ENCODE data around the gene CCDC167. TPM values are rescaled to one million over a fixed set of nuclear protein-coding genes. Genes with fewer than 3 reads are reported as not detected.

CCDC167 gene
- total RNA-seq, 1 donor from 2014 or later: 82.7 TPM

DNA sequence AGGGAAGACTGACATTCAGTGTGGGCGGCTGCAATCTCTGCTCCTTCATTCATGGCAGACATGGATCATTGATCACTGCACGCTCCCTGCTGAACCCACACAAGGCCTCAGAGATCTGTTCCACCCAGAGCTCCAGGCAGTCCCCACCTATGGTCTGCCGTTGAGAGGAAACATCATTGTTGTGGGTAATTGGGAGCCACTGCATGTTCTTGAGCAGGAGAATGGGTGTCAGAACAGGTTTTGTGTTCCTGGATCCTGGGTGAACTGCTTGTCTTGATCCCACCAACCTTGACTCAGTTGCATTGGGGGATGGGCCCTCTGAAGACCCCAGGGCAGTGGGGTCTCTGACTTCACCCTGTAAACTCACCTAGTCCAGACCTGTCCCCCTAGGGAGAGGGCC lies 23.1 kb upstream of the CCDC167 start:
- H3K4me3 ChIP-seq (ENCODE audit: low read depth, low read length): no peak overlapping the region
- no peaks in the 10 kb centered on the region for H3K36me3 ChIP-seq (ENCODE audit: control insufficient read depth, insufficient read depth, low read length)
- no peak for DNase-seq (ENCODE audit: low read depth)
- peaks cover 11% of the 10 kb centered on the region for H3K27me3 ChIP-seq (ENCODE audit: control insufficient read depth, insufficient read depth, low read length)
- TF ChIP-seq, protein P1, sequence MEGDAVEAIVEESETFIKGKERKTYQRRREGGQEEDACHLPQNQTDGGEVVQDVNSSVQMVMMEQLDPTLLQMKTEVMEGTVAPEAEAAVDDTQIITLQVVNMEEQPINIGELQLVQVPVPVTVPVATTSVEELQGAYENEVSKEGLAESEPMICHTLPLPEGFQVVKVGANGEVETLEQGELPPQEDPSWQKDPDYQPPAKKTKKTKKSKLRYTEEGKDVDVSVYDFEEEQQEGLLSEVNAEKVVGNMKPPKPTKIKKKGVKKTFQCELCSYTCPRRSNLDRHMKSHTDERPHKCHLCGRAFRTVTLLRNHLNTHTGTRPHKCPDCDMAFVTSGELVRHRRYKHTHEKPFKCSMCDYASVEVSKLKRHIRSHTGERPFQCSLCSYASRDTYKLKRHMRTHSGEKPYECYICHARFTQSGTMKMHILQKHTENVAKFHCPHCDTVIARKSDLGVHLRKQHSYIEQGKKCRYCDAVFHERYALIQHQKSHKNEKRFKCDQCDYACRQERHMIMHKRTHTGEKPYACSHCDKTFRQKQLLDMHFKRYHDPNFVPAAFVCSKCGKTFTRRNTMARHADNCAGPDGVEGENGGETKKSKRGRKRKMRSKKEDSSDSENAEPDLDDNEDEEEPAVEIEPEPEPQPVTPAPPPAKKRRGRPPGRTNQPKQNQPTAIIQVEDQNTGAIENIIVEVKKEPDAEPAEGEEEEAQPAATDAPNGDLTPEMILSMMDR (IDR thresholded peaks at IDR 0.05; ENCODE audit: insufficient read depth, low read length, poor library complexity, severe bottlenecking): no peak

DNA sequence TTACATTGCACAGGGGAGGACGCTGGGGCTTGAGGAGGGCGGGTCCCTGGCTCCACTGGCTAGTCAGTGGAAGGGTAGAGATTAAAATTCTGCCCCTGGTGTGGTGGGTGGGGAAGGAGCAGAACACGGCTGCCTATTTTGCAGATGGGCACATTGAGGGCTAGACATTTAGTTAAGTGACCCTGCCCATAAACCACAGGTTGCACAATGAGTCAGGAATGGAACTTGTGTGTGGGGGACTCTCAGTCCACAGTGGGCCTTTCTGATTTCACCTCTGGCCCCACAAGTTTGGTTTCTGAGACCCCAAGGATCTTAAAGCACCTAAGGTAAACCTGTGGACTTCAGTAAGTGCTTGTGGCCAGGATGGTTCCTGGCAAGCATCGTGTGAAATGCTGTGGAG lies 22.0 kb upstream of the CCDC167 start:
- Histone ChIP-seq H3K4me3 (ENCODE audit: low read depth, low read length) (no peak overlapping the region), H3K27me3 (ENCODE audit: control insufficient read depth, insufficient read depth, low read length) (peaks cover 3% of the 10 kb centered on the region), H3K36me3 (ENCODE audit: control insufficient read depth, insufficient read depth, low read length) (no peaks in the 10 kb centered on the region)
- TF ChIP-seq, protein P1 (IDR thresholded peaks at IDR 0.05; ENCODE audit: insufficient read depth, low read length, poor library complexity, severe bottlenecking): no peak
- no peak for DNase-seq (ENCODE audit: low read depth)

DNA sequence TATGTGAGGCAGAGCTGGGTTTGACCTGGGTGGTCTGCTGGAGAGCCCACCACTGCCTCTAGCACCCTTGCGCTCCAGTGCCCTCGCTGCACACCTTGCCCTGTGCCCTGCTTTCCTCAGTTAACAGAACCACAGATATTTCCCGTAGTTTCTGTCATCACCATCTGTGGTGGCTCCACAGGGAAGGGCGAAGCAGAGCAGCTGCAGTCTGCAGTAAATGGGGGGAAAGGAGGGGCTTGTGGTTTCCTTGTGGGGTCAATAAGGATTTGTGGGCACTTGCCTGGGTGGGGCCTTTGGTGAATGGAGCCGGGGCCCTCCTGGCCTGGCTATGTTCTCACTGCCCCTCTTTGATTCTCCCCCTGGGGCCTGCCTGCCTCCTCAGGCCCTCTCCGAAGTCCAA lies 21.2 kb upstream of the CCDC167 start:
- H3K27me3 ChIP-seq (ENCODE audit: control insufficient read depth, insufficient read depth, low read length): peaks cover 3% of the 10 kb centered on the region
- TF ChIP-seq, protein P1 (IDR thresholded peaks at IDR 0.05; ENCODE audit: insufficient read depth, low read length, poor library complexity, severe bottlenecking): no peak
- no peaks in the 10 kb centered on the region for H3K36me3 ChIP-seq (ENCODE audit: control insufficient read depth, insufficient read depth, low read length)
- no peak overlapping the region for H3K4me3 ChIP-seq (ENCODE audit: low read depth, low read length)
- DNase-seq (ENCODE audit: low read depth): no peak

DNA sequence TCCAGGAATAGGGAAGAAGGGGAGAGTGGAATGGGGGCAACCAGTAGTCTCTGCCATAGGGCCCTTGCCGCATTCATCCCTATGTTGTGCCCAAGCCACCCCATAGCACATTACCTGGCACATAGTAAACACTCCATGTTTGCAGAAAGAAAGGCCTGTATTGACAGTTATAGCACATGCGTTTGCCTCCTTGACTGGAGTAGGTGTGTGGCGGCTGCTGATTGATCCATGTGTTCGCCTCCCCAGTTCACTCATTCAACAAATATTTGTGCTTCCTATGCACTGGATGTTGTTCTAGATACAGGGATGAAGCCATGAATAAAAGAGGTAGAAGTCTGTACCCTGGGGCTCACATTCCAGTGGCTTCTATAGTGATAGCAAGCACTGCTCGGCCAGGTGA lies 19.8 kb upstream of the CCDC167 start:
- TF ChIP-seq, protein P1 (IDR thresholded peaks at IDR 0.05; ENCODE audit: insufficient read depth, low read length, poor library complexity, severe bottlenecking): no peak
- peaks cover 3% of the 10 kb centered on the region for H3K27me3 ChIP-seq (ENCODE audit: control insufficient read depth, insufficient read depth, low read length)
- no peak for DNase-seq (ENCODE audit: low read depth)

DNA sequence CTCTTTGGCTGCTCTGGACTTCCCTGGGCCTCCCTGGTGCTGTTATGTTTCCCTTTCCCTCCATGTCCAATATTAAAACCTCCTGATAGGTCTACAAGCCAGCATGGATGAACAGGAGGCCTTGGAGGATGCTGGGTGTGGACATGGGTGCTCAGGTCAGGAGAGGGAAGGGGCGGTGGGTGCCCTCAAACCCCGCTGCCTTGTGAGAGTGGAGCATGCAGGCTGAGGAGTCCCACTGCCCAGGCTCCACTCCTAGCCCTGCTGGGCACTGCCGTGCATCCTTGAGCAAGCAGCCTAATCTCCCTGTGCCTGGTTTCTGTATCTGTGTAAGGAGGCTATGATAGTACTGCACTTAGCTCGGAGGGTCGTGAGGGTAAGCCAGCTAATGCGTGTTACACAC lies 18.4 kb upstream of the CCDC167 start:
- TF ChIP-seq, protein P1 (IDR thresholded peaks at IDR 0.05; ENCODE audit: insufficient read depth, low read length, poor library complexity, severe bottlenecking): no peak
- DNase-seq (ENCODE audit: low read depth): no peak
- Histone ChIP-seq H3K36me3 (ENCODE audit: control insufficient read depth, insufficient read depth, low read length) (no peaks in the 10 kb centered on the region), H3K4me3 (ENCODE audit: low read depth, low read length) (no peak overlapping the region), H3K27me3 (ENCODE audit: control insufficient read depth, insufficient read depth, low read length) (peaks cover 6% of the 10 kb centered on the region)

More for the DNA sequence above, 19.8 kb upstream of the CCDC167 start:
- H3K4me3 ChIP-seq (ENCODE audit: low read depth, low read length): no peak overlapping the region
- H3K36me3 ChIP-seq (ENCODE audit: control insufficient read depth, insufficient read depth, low read length): no peaks in the 10 kb centered on the region

DNA sequence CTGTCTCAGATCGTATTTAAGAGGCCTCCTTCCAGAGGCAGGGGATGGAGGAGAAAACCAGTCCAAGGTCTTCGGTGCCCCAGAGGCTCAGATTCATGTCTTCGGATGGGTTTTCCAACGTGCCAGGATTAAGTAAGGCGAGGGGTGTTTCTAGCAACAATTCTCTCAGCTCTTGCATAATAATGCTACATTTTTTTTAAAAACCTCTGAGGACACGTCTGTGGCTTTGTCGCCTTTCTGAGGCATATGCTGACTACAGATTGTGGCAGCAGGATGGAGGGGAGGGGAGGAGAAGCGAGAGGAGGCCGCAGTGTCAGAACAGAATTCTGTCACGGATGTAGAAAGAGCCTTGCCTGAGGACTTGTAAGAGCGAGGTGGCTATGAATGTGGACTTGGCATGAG lies 17.7 kb upstream of the CCDC167 start:
- H3K27me3 ChIP-seq (ENCODE audit: control insufficient read depth, insufficient read depth, low read length): peaks cover 11% of the 10 kb centered on the region
- DNase-seq (ENCODE audit: low read depth): no peak
- TF ChIP-seq, protein P1 (IDR thresholded peaks at IDR 0.05; ENCODE audit: insufficient read depth, low read length, poor library complexity, severe bottlenecking): no peak
- H3K4me3 ChIP-seq (ENCODE audit: low read depth, low read length): no peak overlapping the region
- no peaks in the 10 kb centered on the region for H3K36me3 ChIP-seq (ENCODE audit: control insufficient read depth, insufficient read depth, low read length)
